ENCODE results near the gene FKTN. TPM values are rescaled to one million over a fixed set of nuclear protein-coding genes. Genes with fewer than 3 reads are reported as not detected.

The FKTN gene
- total RNA-seq, 1 experiment from 2014 or later, result 10.8 TPM

GRCh38 chr9:105531530-105531929 lies 26.4 kb upstream of the FKTN start (continued):
- TF ChIP-seq E2F4 (CRISPR knock-in tag; IDR thresholded peaks at IDR 0.05; ENCODE audit: borderline replicate concordance, low read depth) (no peak), MLX (CRISPR knock-in tag; IDR thresholded peaks at IDR 0.05) (no peak), HMGXB4 (CRISPR knock-in tag; IDR thresholded peaks at IDR 0.05) (no peak), PREB (CRISPR knock-in tag; IDR thresholded peaks at IDR 0.05; ENCODE audit: borderline replicate concordance) (no peak), ATF2 (CRISPR knock-in tag; IDR thresholded peaks at IDR 0.05; ENCODE audit: borderline replicate concordance, low read depth) (no peak), ZMAT4 (CRISPR knock-in tag; IDR thresholded peaks at IDR 0.05) (no peak), GTF2I (CRISPR knock-in tag; conservative IDR thresholded peaks at IDR 0.05) (no peak), JUN (CRISPR knock-in tag; IDR thresholded peaks at IDR 0.05) (no peak), ZNF138 (CRISPR knock-in tag; conservative IDR thresholded peaks at IDR 0.05) (no peak)

- H3K4me3 Mint-ChIP-seq, result no peak overlapping the region
- no peak overlapping the region for H3K27ac Mint-ChIP-seq
- POLR2A ChIA-PET, result no interaction called here
- H3K4me1 Mint-ChIP-seq, result no peaks in the 10 kb centered on the region
- no peak for TF ChIP-seq ZNF138 (CRISPR knock-in tag; conservative IDR thresholded peaks at IDR 0.05)
- no peak for TF ChIP-seq USF2 (CRISPR knock-in tag; IDR thresholded peaks at IDR 0.05)
- no peak for TF ChIP-seq SOX15 (CRISPR knock-in tag; IDR thresholded peaks at IDR 0.05)
- no peak for TF ChIP-seq ZNF232 (CRISPR knock-in tag; IDR thresholded peaks at IDR 0.05)
- TF ChIP-seq AFF4 (CRISPR knock-in tag; IDR thresholded peaks at IDR 0.05; ENCODE audit: borderline replicate concordance), result no peak
- no peaks in the 10 kb centered on the region for H3K27me3 Mint-ChIP-seq (ENCODE audit: low read depth)
- DNase-seq (ENCODE audit: low spot score), result no peak
- H3K36me3 Mint-ChIP-seq, result no peaks in the 10 kb centered on the region
- ATAC-seq, result no peak
- CTCF ChIA-PET, result no interaction called here
- H3K9me3 Mint-ChIP-seq, result no peaks in the 10 kb centered on the region
Measured at GRCh38 chr9:105535920-105536668, 21.8 kb upstream of the FKTN start.

Measured in WTC11 (cell line).